Measurements from ENCODE around the gene BCAS1.

BCAS1 gene

GRCh38 chr20:54085425-54085824 is 15.0 kb upstream of the BCAS1 start:
- peaks cover 21% of the 10 kb centered on the region for H3K4me1 Mint-ChIP-seq
- TF ChIP-seq CTCF (IDR thresholded peaks at IDR 0.05), result no peak
- DNase-seq, result no peak
- no peak overlapping the region for H3K4me3 Mint-ChIP-seq
- no peaks in the 10 kb centered on the region for H3K27me3 Mint-ChIP-seq (ENCODE audit: low read depth, poor library complexity)
- H3K36me3 Mint-ChIP-seq (ENCODE audit: low read depth), result no peaks in the 10 kb centered on the region
- no peaks in the 10 kb centered on the region for H3K9me3 Mint-ChIP-seq
- H3K27ac Mint-ChIP-seq, result no peak overlapping the region

- Mint-ChIP-seq H3K9me3 (no peaks in the 10 kb centered on the region), H3K36me3 (ENCODE audit: low read depth) (no peaks in the 10 kb centered on the region), H3K4me3 (no peak overlapping the region), H3K27ac (no peak overlapping the region), H3K4me1 (peaks cover 21% of the 10 kb centered on the region), H3K27me3 (ENCODE audit: low read depth, poor library complexity) (no peaks in the 10 kb centered on the region)
- TF ChIP-seq CTCF (IDR thresholded peaks at IDR 0.05), result no peak
- no peak for DNase-seq
Measured at GRCh38 chr20:54084727-54085388, 14.5 kb upstream of the BCAS1 start.

- Mint-ChIP-seq H3K27ac (no peak overlapping the region), H3K9me3 (no peaks in the 10 kb centered on the region), H3K4me3 (no peak overlapping the region), H3K36me3 (ENCODE audit: low read depth) (no peaks in the 10 kb centered on the region), H3K27me3 (ENCODE audit: low read depth, poor library complexity) (no peaks in the 10 kb centered on the region), H3K4me1 (peaks cover 22% of the 10 kb centered on the region)
- no peak for TF ChIP-seq CTCF (IDR thresholded peaks at IDR 0.05)
- DNase-seq, result no peak
Measured at GRCh38 chr20:54084193-54084592, 13.8 kb upstream of the BCAS1 start.

GRCh38 chr20:54083459-54083858 is 13.1 kb upstream of the BCAS1 start:
- Mint-ChIP-seq H3K36me3 (ENCODE audit: low read depth) (no peaks in the 10 kb centered on the region), H3K27me3 (ENCODE audit: low read depth, poor library complexity) (no peaks in the 10 kb centered on the region), H3K4me3 (no peak overlapping the region), H3K4me1 (peaks cover 27% of the 10 kb centered on the region), H3K27ac (no peak overlapping the region), H3K9me3 (no peaks in the 10 kb centered on the region)
- no peak for TF ChIP-seq CTCF (IDR thresholded peaks at IDR 0.05)
- DNase-seq, result no peak

- H3K4me3 Mint-ChIP-seq, result no peak overlapping the region
- TF ChIP-seq CTCF (IDR thresholded peaks at IDR 0.05), result no peak
- H3K27ac Mint-ChIP-seq, result no peak overlapping the region
- no peaks in the 10 kb centered on the region for H3K27me3 Mint-ChIP-seq (ENCODE audit: low read depth, poor library complexity)
- DNase-seq, result no peak
- H3K36me3 Mint-ChIP-seq (ENCODE audit: low read depth), result no peaks in the 10 kb centered on the region
- H3K9me3 Mint-ChIP-seq, result no peaks in the 10 kb centered on the region
- peaks cover 27% of the 10 kb centered on the region for H3K4me1 Mint-ChIP-seq
Measured at GRCh38 chr20:54082100-54082499, 11.7 kb upstream of the BCAS1 start.

- Mint-ChIP-seq H3K4me1 (peaks cover 27% of the 10 kb centered on the region), H3K9me3 (no peaks in the 10 kb centered on the region), H3K27me3 (ENCODE audit: low read depth, poor library complexity) (no peaks in the 10 kb centered on the region), H3K4me3 (no peak overlapping the region), H3K27ac (no peak overlapping the region), H3K36me3 (ENCODE audit: low read depth) (no peaks in the 10 kb centered on the region)
- DNase-seq, result no peak
- TF ChIP-seq CTCF (IDR thresholded peaks at IDR 0.05), result no peak
Measured at GRCh38 chr20:54079652-54080051, 9.3 kb upstream of the BCAS1 start.
